ENCODE results near the gene CYP46A1.

- no peak for TF ChIP-seq EZH2 (IDR thresholded peaks at IDR 0.05; ENCODE audit: insufficient read depth, poor library complexity, severe bottlenecking)
- no peak for TF ChIP-seq EZH2phosphoT487 (IDR thresholded peaks at IDR 0.05; ENCODE audit: insufficient read depth, low read depth)
Measured at GRCh38 chr14:99754141-99755067, 70.3 kb downstream of the CYP46A1 start.

Data from GM23248 (cell line).